Thyroid gland (tissue), 4 donors: ENCODE results near the gene NUDT21.

Source experiments
- CTCF ChIP-seq, 6 experiments: fragments of 200-600 bp in 3 of 6; fragments of 450-650 bp in 3 of 6; sonication (generic) in 3 of 6; IDR thresholded peaks; one replicate each; pipeline ENCODE4 v1.5.1; 2016 to 2019; ENCODE audit warnings: antibody characterized with exemption in 6 of 6, mild to moderate bottlenecking in 2 of 6, inconsistent platforms in 1 of 6, moderate library complexity in 1 of 6
- POLR2A ChIP-seq, 2 donors: fragments of 450-650 bp; IDR thresholded peaks; one replicate each; pipeline ENCODE4 v1.6.1; 2017; ENCODE audit warnings: antibody characterized with exemption in 2 of 2, mild to moderate bottlenecking in 2 of 2, moderate library complexity in 1 of 2

- no peak for TF ChIP-seq CTCF (IDR thresholded peaks at IDR 0.05)
- no peak for TF ChIP-seq POLR2A (IDR thresholded peaks at IDR 0.05)
Observed at GRCh38 chr16:56387396-56387795, 63.7 kb downstream of the NUDT21 start.
